Measurements from ENCODE around the gene TLE6. TPM values are rescaled to one million over a fixed set of nuclear protein-coding genes. Genes with fewer than 3 reads are reported as not detected.
A peak's percentile ranks its signal among the peaks of the same experiment; 100 is the strongest.

TLE6 gene
- total and polyA plus RNA-seq, 4 donors, result 0.47 to 2.8 (median 1.2) TPM

DNA sequence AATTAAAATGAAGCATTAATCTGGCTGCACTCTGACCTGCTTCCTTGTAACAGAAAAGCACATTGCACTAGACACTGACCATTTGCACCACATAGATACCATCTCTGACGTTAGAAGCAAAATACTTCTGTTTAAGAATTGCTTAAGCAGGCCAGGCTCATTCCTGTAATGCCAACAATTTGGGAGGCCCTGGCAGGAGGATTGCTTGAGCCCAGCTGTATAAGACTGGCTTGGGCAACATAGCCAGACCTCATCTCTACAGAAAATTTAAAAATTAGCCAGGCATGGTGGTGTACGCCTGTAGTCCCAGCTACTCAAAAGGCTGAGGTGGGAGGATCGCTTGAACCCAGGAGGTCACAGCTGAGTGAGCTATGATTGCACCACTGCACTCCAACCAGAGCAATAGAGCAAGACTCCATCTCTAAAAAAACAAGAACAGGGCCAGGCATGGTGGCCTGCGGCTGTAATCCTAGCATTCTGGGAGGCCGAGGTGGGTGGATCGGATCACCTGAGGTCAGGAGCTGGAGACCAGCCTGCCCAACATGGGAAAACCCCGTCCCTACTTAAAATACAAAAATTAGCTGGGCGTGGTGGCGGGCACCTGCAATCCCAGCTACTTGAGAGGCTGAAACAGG lies 7.0 kb upstream of the TLE6 start:
- H3K36me3 ChIP-seq (ENCODE audit: control insufficient read depth in 4 of 4, insufficient read depth in 3 of 4, low read depth in 1 of 4, low read length in 3 of 4), result no peaks in the 10 kb centered on the region
- TF ChIP-seq, protein P1, sequence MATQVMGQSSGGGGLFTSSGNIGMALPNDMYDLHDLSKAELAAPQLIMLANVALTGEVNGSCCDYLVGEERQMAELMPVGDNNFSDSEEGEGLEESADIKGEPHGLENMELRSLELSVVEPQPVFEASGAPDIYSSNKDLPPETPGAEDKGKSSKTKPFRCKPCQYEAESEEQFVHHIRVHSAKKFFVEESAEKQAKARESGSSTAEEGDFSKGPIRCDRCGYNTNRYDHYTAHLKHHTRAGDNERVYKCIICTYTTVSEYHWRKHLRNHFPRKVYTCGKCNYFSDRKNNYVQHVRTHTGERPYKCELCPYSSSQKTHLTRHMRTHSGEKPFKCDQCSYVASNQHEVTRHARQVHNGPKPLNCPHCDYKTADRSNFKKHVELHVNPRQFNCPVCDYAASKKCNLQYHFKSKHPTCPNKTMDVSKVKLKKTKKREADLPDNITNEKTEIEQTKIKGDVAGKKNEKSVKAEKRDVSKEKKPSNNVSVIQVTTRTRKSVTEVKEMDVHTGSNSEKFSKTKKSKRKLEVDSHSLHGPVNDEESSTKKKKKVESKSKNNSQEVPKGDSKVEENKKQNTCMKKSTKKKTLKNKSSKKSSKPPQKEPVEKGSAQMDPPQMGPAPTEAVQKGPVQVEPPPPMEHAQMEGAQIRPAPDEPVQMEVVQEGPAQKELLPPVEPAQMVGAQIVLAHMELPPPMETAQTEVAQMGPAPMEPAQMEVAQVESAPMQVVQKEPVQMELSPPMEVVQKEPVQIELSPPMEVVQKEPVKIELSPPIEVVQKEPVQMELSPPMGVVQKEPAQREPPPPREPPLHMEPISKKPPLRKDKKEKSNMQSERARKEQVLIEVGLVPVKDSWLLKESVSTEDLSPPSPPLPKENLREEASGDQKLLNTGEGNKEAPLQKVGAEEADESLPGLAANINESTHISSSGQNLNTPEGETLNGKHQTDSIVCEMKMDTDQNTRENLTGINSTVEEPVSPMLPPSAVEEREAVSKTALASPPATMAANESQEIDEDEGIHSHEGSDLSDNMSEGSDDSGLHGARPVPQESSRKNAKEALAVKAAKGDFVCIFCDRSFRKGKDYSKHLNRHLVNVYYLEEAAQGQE (IDR thresholded peaks at IDR 0.05), result no peak
- TF ChIP-seq, protein P2, sequence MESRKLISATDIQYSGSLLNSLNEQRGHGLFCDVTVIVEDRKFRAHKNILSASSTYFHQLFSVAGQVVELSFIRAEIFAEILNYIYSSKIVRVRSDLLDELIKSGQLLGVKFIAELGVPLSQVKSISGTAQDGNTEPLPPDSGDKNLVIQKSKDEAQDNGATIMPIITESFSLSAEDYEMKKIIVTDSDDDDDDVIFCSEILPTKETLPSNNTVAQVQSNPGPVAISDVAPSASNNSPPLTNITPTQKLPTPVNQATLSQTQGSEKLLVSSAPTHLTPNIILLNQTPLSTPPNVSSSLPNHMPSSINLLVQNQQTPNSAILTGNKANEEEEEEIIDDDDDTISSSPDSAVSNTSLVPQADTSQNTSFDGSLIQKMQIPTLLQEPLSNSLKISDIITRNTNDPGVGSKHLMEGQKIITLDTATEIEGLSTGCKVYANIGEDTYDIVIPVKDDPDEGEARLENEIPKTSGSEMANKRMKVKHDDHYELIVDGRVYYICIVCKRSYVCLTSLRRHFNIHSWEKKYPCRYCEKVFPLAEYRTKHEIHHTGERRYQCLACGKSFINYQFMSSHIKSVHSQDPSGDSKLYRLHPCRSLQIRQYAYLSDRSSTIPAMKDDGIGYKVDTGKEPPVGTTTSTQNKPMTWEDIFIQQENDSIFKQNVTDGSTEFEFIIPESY (IDR thresholded peaks at IDR 0.05), result no peak
- TF ChIP-seq HNF4A (conservative IDR thresholded peaks at IDR 0.05) (peak in 1 of 2 donors; percentile 11), RXRA (IDR thresholded peaks at IDR 0.05) (peak in 1 of 2 donors; percentile 48)
- DNase-seq (ENCODE audit: low spot score), result no peak
- no peak overlapping the region for H3K9ac ChIP-seq (ENCODE audit: low read depth in 1 of 2, low read length in 2 of 2)
- H3K4me1 ChIP-seq (ENCODE audit: control insufficient read depth in 4 of 4, insufficient read depth in 4 of 4, low read length in 3 of 4), result peaks cover 4 to 13% (median 8%) of the 10 kb centered on the region in 4 donors
- no peak overlapping the region for H3K4me3 ChIP-seq (ENCODE audit: low read depth in 1 of 3, low read length in 3 of 3)
- H3K9me3 ChIP-seq (ENCODE audit: control insufficient read depth in 4 of 4, low read length in 3 of 4), result no peaks in the 10 kb centered on the region
- 80% methylated on average over 9 of the region's 9 CpGs for WGBS
- no peaks in the 10 kb centered on the region for H3K27me3 ChIP-seq (ENCODE audit: control insufficient read depth in 4 of 4, insufficient read depth in 4 of 4, low read length in 3 of 4)
- H3K27ac ChIP-seq (ENCODE audit: low read depth in 1 of 2, low read length in 2 of 2), result peak overlapping the region; percentile 1 to 25

DNA sequence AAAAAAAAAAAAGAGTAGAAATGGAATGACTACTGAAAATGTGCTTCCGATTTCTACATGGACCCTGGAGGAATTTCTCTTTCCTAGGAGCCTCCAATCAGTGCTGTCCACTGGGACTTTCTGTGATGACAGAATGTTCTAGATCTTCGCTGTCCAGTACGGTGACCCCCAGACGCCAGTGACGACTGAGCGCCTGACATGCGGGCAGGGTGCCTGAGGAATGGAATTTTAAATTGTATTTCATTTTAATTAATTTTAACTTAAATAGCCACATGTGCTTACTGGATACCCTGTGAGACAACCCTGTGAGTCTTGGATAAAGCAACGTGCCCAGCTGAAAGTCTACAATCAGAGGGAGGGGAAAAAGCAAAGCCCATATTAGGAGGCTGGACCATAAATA lies 4.1 kb upstream of the TLE6 start:
- Histone ChIP-seq H3K36me3 (ENCODE audit: control insufficient read depth in 4 of 4, insufficient read depth in 3 of 4, low read depth in 1 of 4, low read length in 3 of 4) (no peaks in the 10 kb centered on the region), H3K27ac (ENCODE audit: low read depth in 1 of 2, low read length in 2 of 2) (peak overlapping the region in 1 of 2 donors; percentile 54), H3K4me3 (ENCODE audit: low read depth in 1 of 3, low read length in 3 of 3) (no peak overlapping the region), H3K9ac (ENCODE audit: low read depth in 1 of 2, low read length in 2 of 2) (no peak overlapping the region), H3K27me3 (ENCODE audit: control insufficient read depth in 4 of 4, insufficient read depth in 4 of 4, low read length in 3 of 4) (no peaks in the 10 kb centered on the region), H3K4me1 (ENCODE audit: control insufficient read depth in 4 of 4, insufficient read depth in 4 of 4, low read length in 3 of 4) (peaks cover 19 to 37% (median 26%) of the 10 kb centered on the region in 4 donors), H3K9me3 (ENCODE audit: control insufficient read depth in 4 of 4, low read length in 3 of 4) (no peaks in the 10 kb centered on the region)
- peak; percentile 15 to 33 for TF ChIP-seq RXRA (IDR thresholded peaks at IDR 0.05)
- TF ChIP-seq RAD21 (IDR thresholded peaks at IDR 0.05), result no peak
- TF ChIP-seq SP1 (IDR thresholded peaks at IDR 0.05), result peak; percentile 29
- TF ChIP-seq NR2F2 (IDR thresholded peaks at IDR 0.05), result peak; percentile 52
- no peak for TF ChIP-seq HNF4G (IDR thresholded peaks at IDR 0.05)
- no peak for TF ChIP-seq FOXA1 (IDR thresholded peaks at IDR 0.05)
- WGBS, result 76% methylated on average over 8 of the region's 8 CpGs
- no peak for DNase-seq (ENCODE audit: low spot score)

DNA sequence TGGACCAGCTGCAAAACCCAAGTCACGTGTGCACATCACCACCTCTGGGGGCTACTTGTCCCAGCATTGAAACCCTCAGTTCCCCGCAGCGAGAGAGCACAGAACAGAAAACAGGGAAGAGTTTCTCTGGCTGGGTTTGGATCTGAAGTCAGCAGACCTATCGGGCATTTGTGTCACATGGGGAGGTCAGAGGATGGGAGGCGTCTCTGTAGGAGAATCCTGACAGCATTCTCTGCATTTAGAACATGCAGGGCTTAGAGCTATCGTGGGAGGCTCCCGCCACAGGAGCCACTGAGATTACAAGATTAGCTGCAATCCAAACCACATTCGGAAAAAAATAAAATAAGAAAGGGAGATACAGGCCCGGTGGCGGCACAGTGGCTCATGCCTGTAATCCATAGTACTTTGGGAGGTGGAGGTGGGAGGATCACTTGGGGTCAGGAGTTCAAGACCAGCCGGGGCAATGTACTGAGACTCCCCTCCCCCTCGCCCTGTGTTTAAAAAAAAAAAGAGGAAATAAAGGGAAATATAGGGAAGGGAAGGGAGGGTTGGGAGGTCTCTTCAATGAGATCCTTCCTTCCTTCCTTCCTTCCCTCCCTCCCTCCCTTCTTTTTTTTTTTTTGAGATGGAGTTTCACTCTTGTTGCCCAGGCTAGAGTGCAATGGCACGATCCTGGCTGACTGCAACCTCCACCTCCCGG lies 2.9 kb upstream of the TLE6 start:
- no peaks in the 10 kb centered on the region for H3K9me3 ChIP-seq (ENCODE audit: control insufficient read depth in 4 of 4, low read length in 3 of 4)
- TF ChIP-seq NR2F2 (IDR thresholded peaks at IDR 0.05) (peak; percentile 53), RAD21 (IDR thresholded peaks at IDR 0.05) (no peak)
- H3K9ac ChIP-seq (ENCODE audit: low read depth in 1 of 2, low read length in 2 of 2), result no peak overlapping the region
- no peak overlapping the region for H3K4me3 ChIP-seq (ENCODE audit: low read depth in 1 of 3, low read length in 3 of 3)
- 39% methylated on average over 14 of the region's 14 CpGs for WGBS
- H3K36me3 ChIP-seq (ENCODE audit: control insufficient read depth in 4 of 4, insufficient read depth in 3 of 4, low read depth in 1 of 4, low read length in 3 of 4), result no peaks in the 10 kb centered on the region
- no peak for DNase-seq (ENCODE audit: low spot score)
- H3K27ac ChIP-seq (ENCODE audit: low read depth in 1 of 2, low read length in 2 of 2), result peak overlapping the region in 1 of 2 donors; percentile 44
- H3K27me3 ChIP-seq (ENCODE audit: control insufficient read depth in 4 of 4, insufficient read depth in 4 of 4, low read length in 3 of 4), result no peaks in the 10 kb centered on the region
- peaks cover 15 to 28% (median 19%) of the 10 kb centered on the region in 4 donors for H3K4me1 ChIP-seq (ENCODE audit: control insufficient read depth in 4 of 4, insufficient read depth in 4 of 4, low read length in 3 of 4)

Measured in liver (tissue), 9 donors.